Right lobe of liver (tissue), 6 donors: Measurements from ENCODE around the gene DLG5. TPM values are rescaled to one million over a fixed set of nuclear protein-coding genes. Genes with fewer than 3 reads are reported as not detected.

Source experiments
- ATAC-seq, 4 donors: fragments of 200-7000 bp; cut with Tn5 transposase; one replicate each; pipeline ENCODE4 v1.9.1; 2020; ENCODE audit warnings: mild to moderate bottlenecking in 4 of 4, moderate library complexity in 4 of 4
- DNase-seq, 3 donors: peaks; one replicate each; pipeline ENCODE4 v3.0.0-alpha.2; 2020
- H3K27ac ChIP-seq, 3 donors: fragments of 200-600 bp; one replicate each; pipeline ENCODE4 v1.8.0; 2022
- H3K27me3 ChIP-seq, 2 donors: fragments of 200-600 bp; one replicate each; pipeline ENCODE4 v1.8.0; 2022
- H3K36me3 ChIP-seq, 4 donors: fragments of 200-600 bp; sonication (generic) in 1 of 4; one replicate each; pipeline versions ENCODE4 v1.5.1 to v1.8.0; 2017 to 2022; ENCODE audit warnings: control low read depth in 1 of 4
- H3K4me1 ChIP-seq, 4 donors: fragments of 200-600 bp; sonication (generic) in 1 of 4; one replicate each; pipeline versions ENCODE4 v1.5.1 to v1.8.0; 2017 to 2022; ENCODE audit warnings: control low read depth in 1 of 4
- H3K4me3 ChIP-seq, 3 donors: fragments of 200-600 bp; one replicate each; pipeline ENCODE4 v1.8.0; 2022
- H3K9me3 ChIP-seq, 4 donors: fragments of 200-600 bp; sonication (generic) in 1 of 4; one replicate each; pipeline versions ENCODE4 v1.5.1 to v1.8.0; 2017 to 2022; ENCODE audit warnings: control low read depth in 1 of 4
- POLR2A ChIP-seq: fragments of 450-650 bp; IDR thresholded peaks from one replicate; pipeline ENCODE4 v1.6.1; 2017; ENCODE audit warnings: antibody characterized with exemption, mild to moderate bottlenecking
- WGBS: methylation state at CpG from one replicate; pipeline ENCODE4 v1.1.6; 2018; ENCODE audit warnings: low coverage, low lambda C conversion rate; ENCODE audit not compliant: insufficient coverage; ENCODE audit errors: missing lambda C conversion rate; 5-methylcytosine and 5-hydroxymethylcytosine counted together
- intact Hi-C, 2 donors: fragments of 100-400 bp; cut with DNase I; formaldehyde crosslinking; loops; one replicate each; pipeline versions ENCODE4 v1.11.2 to v1.14.1; 2022
- total RNA-seq, 6 experiments: library from RNA; depleted of rRNA in 2 of 6; stranded (reverse); fragments of >200 nt in 2 of 6; fragmentation: NEBNext Ultra II Directional in 3 of 6; extraction: Animal tissue kit (Norgen Biotek cat#: 25700) in 3 of 6; gene quantifications; one replicate each; pipeline versions ENCODE4 v1.1.0 to v1.2.4, GENCODE V29; 2016 to 2023
- TF ChIP-seq, protein P1 (sequence below), 4 donors: fragments of 200-600 bp in 3 of 4; fragments of 450-650 bp in 1 of 4; IDR thresholded peaks; one replicate each; pipeline versions ENCODE4 v1.5.1 to v1.8.0; 2016 to 2022; ENCODE audit warnings: antibody characterized with exemption in 4 of 4, mild to moderate bottlenecking in 2 of 4
- donor health status: DM: no; HTN: yes; CAD: no.
- donor health status: DM: no; HTN: no; CAD: no.
- donor health status: DM: no; HTN: no; CAD: no.
- donor health status: DM: no; HTN: yes; CAD: no.
- donor health status: DM: no; HTN: yes; CAD: no.

DLG5 gene
- total RNA-seq, 6 experiments from 2014 or later = 5.6 to 8.8 (median 7.6) TPM

DNA sequence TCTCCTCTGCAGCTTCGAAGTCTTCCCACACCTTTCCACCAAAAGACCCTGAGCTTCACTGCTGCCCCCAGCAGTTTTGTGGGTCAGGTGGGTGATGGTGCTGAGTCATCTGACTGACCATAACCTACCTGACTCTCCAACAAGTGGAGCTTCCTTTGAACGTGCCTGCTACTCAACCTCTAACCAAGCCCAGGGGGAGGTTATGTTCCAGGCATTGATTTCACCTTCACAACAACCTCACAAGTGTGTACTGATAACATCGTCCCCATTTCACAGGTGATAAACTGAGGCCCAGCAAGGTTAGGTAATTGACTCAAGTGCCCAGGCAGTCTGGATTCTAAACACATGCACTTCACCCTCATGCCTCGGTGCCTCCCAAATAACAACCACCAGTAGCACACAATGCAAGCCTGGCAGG is 66.7 kb downstream of the DLG5 start:
- no peak for TF ChIP-seq POLR2A
- TF ChIP-seq, protein P1, sequence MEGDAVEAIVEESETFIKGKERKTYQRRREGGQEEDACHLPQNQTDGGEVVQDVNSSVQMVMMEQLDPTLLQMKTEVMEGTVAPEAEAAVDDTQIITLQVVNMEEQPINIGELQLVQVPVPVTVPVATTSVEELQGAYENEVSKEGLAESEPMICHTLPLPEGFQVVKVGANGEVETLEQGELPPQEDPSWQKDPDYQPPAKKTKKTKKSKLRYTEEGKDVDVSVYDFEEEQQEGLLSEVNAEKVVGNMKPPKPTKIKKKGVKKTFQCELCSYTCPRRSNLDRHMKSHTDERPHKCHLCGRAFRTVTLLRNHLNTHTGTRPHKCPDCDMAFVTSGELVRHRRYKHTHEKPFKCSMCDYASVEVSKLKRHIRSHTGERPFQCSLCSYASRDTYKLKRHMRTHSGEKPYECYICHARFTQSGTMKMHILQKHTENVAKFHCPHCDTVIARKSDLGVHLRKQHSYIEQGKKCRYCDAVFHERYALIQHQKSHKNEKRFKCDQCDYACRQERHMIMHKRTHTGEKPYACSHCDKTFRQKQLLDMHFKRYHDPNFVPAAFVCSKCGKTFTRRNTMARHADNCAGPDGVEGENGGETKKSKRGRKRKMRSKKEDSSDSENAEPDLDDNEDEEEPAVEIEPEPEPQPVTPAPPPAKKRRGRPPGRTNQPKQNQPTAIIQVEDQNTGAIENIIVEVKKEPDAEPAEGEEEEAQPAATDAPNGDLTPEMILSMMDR (IDR thresholded peaks at IDR 0.05) = no peak
- Histone ChIP-seq H3K27ac (no peak overlapping the region), H3K4me3 (no peak overlapping the region), H3K27me3 (no peaks in the 10 kb centered on the region), H3K9me3 (no peaks in the 10 kb centered on the region), H3K36me3 (no peaks in the 10 kb centered on the region), H3K4me1 (peaks cover 0 to 7% (median 0%) of the 10 kb centered on the region in 4 donors)
- DNase-seq (no peak), ATAC-seq (no peak)
- 86% methylated on average over 4 of the region's 4 CpGs for WGBS
- intact Hi-C loops = no loop called here

DNA sequence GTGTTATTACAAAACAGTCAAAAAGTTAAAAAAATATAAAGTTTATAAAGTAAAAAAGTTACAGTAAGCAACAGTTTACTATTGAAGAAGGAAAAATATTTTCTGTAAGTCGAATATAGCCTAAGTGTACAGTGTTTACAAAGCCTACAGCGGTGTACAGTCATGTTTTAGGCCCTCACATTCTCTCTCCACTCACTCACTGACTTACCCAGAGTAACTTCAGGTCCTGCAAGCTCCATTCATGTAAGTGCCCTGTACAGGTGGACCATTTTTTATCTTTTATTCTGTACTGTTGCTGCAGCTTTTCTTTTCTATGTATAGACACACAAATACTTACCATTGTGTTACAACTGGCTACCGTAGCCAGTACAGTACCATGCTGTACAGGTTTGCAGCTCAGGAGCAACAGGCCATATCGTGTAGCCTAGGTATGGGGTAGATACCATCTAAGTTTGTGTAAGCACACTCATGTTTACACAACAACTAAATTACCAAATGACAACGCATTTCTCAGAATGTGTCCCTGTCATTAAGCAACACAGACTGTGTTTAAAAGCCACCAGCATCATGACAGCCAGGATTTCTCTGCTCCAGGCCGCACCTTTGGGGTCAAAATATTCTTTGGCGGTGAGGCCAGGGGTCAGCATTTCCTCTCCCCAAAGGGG is 67.2 kb downstream of the DLG5 start:
- Histone ChIP-seq H3K4me1 (peaks cover 0 to 7% (median 0%) of the 10 kb centered on the region in 4 donors), H3K27ac (no peak overlapping the region), H3K27me3 (no peaks in the 10 kb centered on the region), H3K36me3 (no peaks in the 10 kb centered on the region), H3K9me3 (no peaks in the 10 kb centered on the region), H3K4me3 (no peak overlapping the region)
- ATAC-seq (peak in 3 of 4 donors; percentile 8 to 21 (median 17)), DNase-seq (no peak)
- intact Hi-C loops = no loop called here
- 73% methylated on average over 6 of the region's 7 CpGs for WGBS
- TF ChIP-seq POLR2A = no peak
- TF ChIP-seq, protein P1 (IDR thresholded peaks at IDR 0.05) = no peak

- TF ChIP-seq, protein P1 (IDR thresholded peaks at IDR 0.05) = no peak
- TF ChIP-seq POLR2A = no peak
- Histone ChIP-seq H3K27ac (no peak overlapping the region), H3K27me3 (no peaks in the 10 kb centered on the region), H3K4me3 (no peak overlapping the region), H3K4me1 (peaks cover 0 to 7% (median 0%) of the 10 kb centered on the region in 4 donors), H3K36me3 (peaks cover 0 to 5% (median 0%) of the 10 kb centered on the region in 4 donors), H3K9me3 (no peaks in the 10 kb centered on the region)
- ATAC-seq = peak in 3 of 4 donors; percentile 38 to 86 (median 39)
- 37% methylated on average over 2 of the region's 11 CpGs for WGBS
- peak in 1 of 3 donors; percentile 62 for DNase-seq
- intact Hi-C loops = no loop called here
Measured at GRCh38 chr10:77857272-77857671, 69.3 kb downstream of the DLG5 start.

DNA sequence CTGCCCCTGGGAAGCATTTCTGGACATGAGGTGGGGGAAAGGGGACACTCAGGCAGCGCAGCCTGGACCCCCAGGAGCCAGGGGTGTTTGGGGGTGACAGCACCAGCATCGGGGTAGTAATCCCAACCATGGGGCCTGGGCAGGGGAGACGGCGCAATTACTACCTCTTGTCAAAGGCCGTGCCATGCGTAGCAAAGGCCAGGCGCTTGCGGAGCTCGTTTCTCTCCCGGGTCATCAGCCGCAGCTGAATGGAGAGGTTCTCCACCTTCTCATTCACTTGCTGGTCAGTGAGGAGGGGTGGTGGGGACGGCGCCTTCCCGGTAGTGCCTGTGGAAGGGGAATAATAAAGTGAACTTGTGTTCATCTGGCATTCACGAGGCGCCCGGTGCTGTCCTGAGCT is 70.0 kb downstream of the DLG5 start:
- ATAC-seq (no peak), DNase-seq (no peak)
- Histone ChIP-seq H3K36me3 (peaks cover 0 to 5% (median 0%) of the 10 kb centered on the region in 4 donors), H3K9me3 (no peaks in the 10 kb centered on the region), H3K4me1 (peaks cover 0 to 7% (median 0%) of the 10 kb centered on the region in 4 donors), H3K4me3 (no peak overlapping the region), H3K27ac (no peak overlapping the region), H3K27me3 (no peaks in the 10 kb centered on the region)
- intact Hi-C loops = no loop called here
- TF ChIP-seq, protein P1 (IDR thresholded peaks at IDR 0.05) = no peak
- TF ChIP-seq POLR2A = no peak
- 91% methylated on average over 9 of the region's 17 CpGs for WGBS
